Measurements from ENCODE around the gene GRIA3.
A peak's percentile ranks its signal among the peaks of the same experiment; 100 is the strongest.

The GRIA3 gene

DNA sequence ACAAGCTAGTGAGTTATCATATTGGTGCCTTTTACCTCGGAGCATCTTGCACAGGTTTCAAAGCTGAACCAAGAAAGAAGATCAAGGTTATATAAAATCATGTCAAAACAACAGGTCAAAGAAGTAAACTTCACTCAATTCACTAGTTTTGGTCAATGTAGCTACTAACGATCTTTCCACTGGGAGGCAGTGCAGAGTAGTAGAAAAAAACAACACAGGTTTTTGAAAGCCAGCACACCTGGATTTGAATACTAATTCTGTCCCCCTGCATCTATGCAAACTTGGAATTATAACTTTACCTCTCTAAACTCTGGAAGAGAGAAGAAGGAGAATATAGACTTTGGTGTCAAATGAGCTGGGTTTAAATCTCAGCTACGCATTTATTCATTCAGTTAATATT, 266.1 kb downstream of the GRIA3 start:
- no peak for DNase-seq
- TF ChIP-seq POLR2A (IDR thresholded peaks at IDR 0.05; ENCODE audit: low read length) = no peak
- TF ChIP-seq GATA1 (IDR thresholded peaks at IDR 0.05; ENCODE audit: low read depth, low read length) = no peak

DNA sequence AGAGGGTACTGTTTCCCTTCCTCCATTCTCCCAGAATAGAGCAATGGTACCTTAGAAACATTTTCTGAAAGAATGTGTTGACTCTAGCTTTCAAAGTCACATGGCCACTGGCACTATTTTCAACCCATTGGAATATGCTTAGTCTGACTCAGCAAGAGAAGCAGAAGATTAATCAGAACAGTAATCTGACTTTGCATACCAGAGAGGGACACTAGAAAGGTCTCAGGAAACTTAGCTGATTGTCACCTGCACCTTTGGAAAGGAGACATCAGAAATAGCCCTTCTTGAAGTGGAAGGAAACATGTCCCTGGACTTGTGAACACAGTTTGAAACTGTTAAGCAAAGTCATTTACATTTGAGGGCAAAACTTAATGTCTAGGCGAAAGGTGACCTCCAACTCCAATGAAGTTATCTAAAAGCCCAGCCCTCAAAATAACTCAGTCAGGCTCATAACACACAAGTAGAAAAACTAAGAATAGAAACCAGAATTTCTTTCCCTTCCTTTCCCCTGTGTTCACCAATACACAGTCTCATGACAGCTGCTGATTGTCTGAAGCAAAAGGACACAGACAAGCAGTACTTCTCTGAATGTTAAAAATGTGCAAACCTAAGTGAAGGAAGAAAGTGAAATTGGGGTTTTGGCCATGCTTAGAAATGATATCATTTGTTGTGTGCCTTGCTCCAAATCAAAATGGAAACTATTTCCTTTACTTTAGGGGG, 270.8 kb downstream of the GRIA3 start:
- no peak for DNase-seq
- no peak for TF ChIP-seq POLR2A (IDR thresholded peaks at IDR 0.05; ENCODE audit: low read length)
- no peak for TF ChIP-seq GATA1 (IDR thresholded peaks at IDR 0.05; ENCODE audit: low read depth, low read length)

DNA sequence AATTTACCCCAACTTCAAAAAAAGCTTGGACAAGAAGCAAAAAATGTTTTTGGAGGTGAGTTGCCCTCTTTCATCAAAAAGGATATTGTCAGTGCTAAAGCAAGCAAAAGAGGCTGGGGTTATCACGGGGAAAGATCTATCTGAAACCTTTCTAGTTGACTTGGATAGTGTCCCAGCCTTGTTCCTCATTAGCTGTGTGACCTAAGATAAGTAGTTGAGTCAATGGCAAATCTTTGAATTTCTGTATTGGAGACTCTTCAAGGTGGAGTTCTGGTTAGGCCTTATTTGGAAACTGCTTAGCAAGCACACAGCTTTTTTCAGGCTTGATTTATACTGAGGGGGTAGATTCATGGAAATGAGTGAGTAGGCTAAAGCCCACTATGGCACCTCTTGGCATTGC, 271.6 kb downstream of the GRIA3 start:
- TF ChIP-seq GATA1 (IDR thresholded peaks at IDR 0.05; ENCODE audit: low read depth, low read length) (no peak), POLR2A (IDR thresholded peaks at IDR 0.05; ENCODE audit: low read length) (no peak)
- DNase-seq = no peak

DNA sequence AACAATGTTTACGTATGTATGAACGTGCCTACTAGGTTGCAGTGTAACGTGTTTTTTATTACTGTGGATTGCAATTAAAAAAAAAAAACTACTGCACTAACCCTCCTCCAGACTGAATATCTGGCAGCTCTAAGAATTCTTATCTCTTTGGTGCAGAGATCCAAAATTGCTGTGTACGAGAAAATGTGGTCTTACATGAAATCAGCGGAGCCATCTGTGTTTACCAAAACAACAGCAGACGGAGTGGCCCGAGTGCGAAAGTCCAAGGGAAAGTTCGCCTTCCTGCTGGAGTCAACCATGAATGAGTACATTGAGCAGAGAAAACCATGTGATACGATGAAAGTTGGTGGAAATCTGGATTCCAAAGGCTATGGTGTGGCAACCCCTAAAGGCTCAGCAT, 280.6 kb downstream of the GRIA3 start:
- DNase-seq = peak; percentile 0
- TF ChIP-seq POLR2A (IDR thresholded peaks at IDR 0.05; ENCODE audit: low read length) = no peak
- no peak for TF ChIP-seq GATA1 (IDR thresholded peaks at IDR 0.05; ENCODE audit: low read depth, low read length)

DNA sequence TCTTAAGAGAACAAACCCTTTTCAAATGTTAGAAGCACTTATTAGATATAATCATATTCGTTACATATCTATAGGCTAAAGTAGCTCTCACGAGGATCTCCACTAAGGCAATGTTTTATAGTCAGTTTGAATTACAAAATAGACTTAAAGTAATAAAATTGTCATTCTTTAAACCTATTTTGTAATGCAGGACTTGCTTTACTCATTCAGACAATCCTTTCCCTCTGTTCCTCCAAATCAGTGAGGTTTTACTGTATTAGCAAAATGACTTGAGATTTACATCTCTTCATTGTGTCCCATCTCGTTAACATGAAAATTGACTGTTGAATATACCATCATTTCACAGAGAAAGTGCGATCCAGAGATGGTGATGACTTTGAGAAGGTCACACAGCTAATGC, 284.4 kb downstream of the GRIA3 start:
- no peak for DNase-seq
- TF ChIP-seq POLR2A (IDR thresholded peaks at IDR 0.05; ENCODE audit: low read length) (no peak), GATA1 (IDR thresholded peaks at IDR 0.05; ENCODE audit: low read depth, low read length) (no peak)

DNA sequence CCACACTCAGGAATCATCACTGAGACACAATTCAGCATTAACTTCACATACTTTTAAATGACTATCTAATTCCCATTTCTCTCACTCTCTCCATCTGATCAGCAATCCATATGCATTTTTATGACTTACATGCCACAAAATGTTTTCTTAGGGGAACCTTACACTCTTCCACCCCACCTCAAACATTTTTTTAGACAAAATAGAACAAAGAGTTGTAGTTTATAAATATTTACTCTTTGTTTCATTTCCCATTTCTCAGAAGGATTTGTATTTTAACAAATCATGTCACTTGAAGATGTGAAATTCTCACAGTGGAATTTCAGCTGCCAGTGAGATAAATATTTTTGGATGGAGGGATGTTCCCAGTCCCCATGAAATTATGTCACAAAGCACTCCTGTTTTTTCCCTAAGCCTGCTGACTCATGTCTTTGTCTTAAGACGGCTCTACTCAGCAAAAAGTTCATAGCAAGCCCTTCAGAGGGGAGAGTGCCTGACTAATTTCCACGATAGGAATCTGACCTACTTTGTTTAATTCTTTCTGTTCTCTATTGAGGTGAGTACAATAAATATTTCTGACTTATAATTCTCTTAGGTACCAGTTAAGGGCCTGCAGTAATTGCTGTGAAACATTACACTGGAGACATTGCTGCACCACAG, 291.1 kb downstream of the GRIA3 start:
- TF ChIP-seq POLR2A (IDR thresholded peaks at IDR 0.05; ENCODE audit: low read length) (no peak), GATA1 (IDR thresholded peaks at IDR 0.05; ENCODE audit: low read depth, low read length) (no peak)
- no peak for DNase-seq

DNA sequence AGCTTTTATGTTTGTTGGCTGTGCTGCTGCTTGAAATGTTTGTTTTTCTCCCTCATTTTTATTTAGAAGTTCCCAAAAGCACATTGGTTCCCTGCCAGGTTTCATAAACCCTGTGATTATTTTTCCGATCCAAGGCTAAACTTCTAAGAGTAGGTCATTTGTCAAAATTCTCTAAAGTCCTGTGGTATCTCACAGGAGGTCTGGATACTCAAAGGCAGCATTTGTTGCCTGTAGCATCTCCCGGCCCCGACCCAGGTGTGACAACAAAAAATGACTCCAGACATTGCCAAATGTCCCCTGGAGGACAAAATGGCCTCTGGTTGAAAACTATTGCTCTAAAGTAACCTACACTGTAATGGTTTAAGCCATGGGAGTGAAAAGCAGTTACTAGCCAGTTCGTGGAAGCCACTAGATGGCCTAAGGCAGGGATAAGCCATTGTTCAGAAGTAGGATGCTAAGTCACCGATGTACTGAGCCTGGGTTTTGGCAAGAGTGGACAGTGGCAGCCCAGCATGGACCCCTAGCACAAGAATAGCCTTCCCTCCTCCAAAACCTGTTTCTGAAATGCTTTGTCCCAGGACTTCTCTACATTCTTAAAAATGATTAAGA, 292.6 kb downstream of the GRIA3 start:
- no peak for DNase-seq
- TF ChIP-seq POLR2A (IDR thresholded peaks at IDR 0.05; ENCODE audit: low read length) (no peak), GATA1 (IDR thresholded peaks at IDR 0.05; ENCODE audit: low read depth, low read length) (no peak)

DNA sequence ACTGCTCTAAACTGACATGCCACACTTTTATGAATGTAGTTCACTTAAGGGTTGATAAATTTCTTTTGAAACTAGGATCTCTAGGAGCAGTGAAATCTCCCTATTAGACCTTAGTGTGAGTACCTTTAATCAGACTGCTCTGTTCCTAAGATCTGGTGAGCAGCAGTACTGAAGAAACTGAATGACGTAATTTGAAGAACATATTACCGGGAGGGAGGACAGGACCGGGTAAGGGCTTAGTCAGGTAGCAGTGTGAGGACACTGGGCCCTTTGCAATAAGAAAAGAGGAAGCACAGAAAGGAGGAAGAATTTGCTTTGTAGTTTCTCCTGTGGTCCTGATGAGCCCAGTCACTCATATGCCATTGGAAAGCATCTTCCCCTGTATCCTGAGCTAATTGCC, 293.6 kb downstream of the GRIA3 start:
- TF ChIP-seq GATA1 (IDR thresholded peaks at IDR 0.05; ENCODE audit: low read depth, low read length) (no peak), POLR2A (IDR thresholded peaks at IDR 0.05; ENCODE audit: low read length) (no peak)
- no peak for DNase-seq

DNA sequence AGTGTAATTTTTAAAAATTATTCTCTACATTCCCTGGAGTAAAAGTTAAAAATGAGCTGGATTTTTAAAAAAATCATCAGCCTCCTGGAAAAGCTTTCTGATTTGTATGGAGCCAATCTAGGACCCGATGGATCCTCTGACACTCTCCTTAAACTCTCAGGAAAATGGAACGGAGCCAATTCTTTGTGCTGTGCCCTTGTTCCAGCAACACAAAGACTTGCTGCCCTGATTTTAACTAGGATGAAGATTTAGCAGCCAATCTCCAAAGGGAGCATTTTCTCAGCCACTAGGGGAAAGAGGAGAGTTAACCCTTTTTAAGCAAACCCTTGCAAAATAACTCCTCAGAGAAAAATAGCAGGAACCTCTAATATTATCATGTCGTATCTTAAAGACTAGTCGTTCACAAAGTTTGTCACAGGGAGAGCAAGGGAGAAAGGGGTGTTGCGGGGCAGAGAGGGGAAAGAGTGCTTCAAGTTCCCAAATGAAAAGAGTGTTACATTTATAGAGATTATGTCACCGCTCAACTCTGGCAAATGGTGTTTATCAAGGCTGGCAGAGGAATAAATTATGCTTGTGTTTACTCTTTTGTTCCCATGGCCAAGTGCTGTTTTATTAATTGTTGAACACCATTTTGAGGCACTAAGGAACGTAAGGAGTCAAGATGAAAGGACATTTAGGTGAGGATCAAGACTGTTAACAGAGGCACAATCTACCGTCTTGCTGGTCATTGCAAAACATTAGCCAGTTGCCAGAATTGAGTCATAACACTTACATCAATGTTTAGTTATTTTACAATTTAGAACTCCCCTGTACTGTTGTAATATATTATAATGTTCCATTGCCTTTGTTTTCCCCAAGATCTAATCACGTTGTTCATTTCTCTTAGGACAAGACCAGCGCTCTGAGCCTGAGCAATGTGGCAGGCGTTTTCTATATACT, 298.1 kb downstream of the GRIA3 start:
- DNase-seq = no peak
- TF ChIP-seq GATA1 (IDR thresholded peaks at IDR 0.05; ENCODE audit: low read depth, low read length) = no peak
- TF ChIP-seq POLR2A (IDR thresholded peaks at IDR 0.05; ENCODE audit: low read length) = no peak

DNA sequence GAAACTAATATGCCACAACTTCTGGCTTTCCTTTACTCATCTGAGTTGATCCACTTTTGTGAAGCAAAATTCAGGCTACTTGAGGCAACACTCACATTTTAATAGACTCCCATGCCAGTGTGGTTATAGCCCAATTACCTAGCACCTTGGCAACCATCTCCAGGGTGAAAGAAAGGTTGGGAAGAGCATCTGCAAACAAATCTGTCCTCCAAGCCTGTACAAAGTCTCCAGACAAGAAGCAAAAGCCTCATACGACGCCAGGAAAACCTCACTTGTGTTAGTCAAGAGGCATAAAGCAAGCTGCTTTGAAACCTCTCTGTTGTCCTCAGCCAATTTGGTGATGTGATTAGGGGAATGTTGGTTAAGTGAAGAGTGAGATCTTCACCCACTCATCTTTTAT, 302.2 kb downstream of the GRIA3 start:
- DNase-seq = no peak
- TF ChIP-seq GATA1 (IDR thresholded peaks at IDR 0.05; ENCODE audit: low read depth, low read length) = no peak
- TF ChIP-seq POLR2A (IDR thresholded peaks at IDR 0.05; ENCODE audit: low read length) = no peak

DNA sequence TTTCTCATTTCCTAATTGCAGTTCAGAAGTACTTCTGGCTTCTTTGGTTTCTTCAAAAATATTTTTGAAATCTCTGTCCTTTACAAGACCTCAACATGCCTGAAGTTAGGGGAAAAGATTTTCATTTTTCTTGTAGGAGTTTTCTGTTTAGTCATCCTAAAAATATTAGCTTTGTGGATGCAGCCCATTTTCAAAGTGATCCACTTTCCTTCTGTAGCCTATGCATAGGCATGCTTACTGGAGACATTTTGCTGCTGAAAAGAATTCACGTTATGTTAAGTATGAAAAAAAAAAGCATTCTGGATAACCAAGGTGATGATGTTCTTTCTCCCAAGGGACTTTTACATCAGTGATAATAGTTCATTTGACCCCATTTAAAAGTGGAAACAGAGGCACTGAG, 303.2 kb downstream of the GRIA3 start:
- no peak for DNase-seq
- TF ChIP-seq GATA1 (IDR thresholded peaks at IDR 0.05; ENCODE audit: low read depth, low read length) (no peak), POLR2A (IDR thresholded peaks at IDR 0.05; ENCODE audit: low read length) (no peak)

DNA sequence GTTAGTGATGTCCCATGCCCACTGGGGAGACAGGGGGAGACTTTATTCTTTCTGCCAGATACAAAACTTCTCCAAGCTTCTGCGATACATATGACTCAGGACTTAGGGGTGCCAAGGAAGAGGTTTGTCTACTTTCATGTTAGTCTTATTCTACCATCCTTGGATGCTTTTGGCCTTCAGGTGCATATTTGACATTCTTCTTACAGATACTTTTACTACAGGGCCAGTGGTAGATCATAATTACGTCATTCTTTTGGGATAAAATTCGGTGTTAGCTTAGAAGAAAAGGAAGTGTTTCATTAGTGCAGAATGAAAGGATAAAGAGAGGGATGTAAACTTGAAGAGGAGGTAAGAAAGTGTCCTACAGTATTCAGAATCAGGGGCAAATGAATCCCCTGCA, 303.6 kb downstream of the GRIA3 start:
- no peak for DNase-seq
- TF ChIP-seq POLR2A (IDR thresholded peaks at IDR 0.05; ENCODE audit: low read length) (no peak), GATA1 (IDR thresholded peaks at IDR 0.05; ENCODE audit: low read depth, low read length) (no peak)

DNA sequence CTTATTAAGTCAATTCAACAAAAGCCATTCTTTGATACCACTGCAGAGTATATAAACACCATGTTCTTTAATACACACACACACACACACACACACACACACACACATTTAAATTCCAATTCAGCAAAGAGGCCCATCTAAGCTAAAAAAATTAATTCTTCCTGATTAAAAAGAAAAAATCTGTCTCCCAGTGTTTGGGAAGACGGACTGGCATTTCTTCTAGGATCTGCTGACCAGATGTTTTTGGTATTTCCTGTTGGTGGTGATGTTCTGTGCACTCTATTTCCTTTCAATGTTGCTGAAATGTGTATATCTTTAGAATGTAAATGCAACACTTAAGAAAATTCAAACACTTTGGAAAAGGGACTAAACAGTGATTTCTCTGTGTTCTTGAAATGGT, 304.9 kb downstream of the GRIA3 start:
- TF ChIP-seq POLR2A (IDR thresholded peaks at IDR 0.05; ENCODE audit: low read length) = no peak
- no peak for TF ChIP-seq GATA1 (IDR thresholded peaks at IDR 0.05; ENCODE audit: low read depth, low read length)
- DNase-seq = no peak

DNA sequence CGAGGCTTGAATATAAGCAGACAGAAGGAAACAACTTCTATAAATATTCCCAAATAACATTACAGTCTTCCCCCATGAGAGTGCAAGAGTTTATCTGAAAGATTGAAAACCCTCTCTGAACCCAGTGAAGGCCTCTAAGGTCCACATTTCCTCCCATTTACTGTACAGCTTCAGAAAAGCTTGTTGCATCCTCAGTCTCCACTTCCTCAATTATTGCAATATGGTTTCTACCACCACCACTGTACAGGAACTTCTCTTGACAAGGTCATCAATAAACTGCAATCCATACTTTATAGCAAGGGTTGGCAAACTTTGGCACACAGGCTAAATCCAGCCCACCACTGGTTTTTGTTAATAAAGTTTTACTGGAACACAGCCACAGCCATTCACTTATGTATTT, 309.8 kb downstream of the GRIA3 start:
- DNase-seq = no peak
- TF ChIP-seq GATA1 (IDR thresholded peaks at IDR 0.05; ENCODE audit: low read depth, low read length) (no peak), POLR2A (IDR thresholded peaks at IDR 0.05; ENCODE audit: low read length) (no peak)
